HepG2 (cell line): ENCODE measurements around the gene IP6K3. TPM values are rescaled to one million over a fixed set of nuclear protein-coding genes. Genes with fewer than 3 reads are reported as not detected.

Experiments used
- FOSL2 ChIP-seq: sonication (generic); formaldehyde crosslinking; IDR thresholded peaks from 2 replicates; pipeline ENCODE4 v1.4.0; 2020; ENCODE audit warnings: missing genetic modification reagents
- NR3C1 ChIP-seq: sonication (generic); formaldehyde crosslinking; IDR thresholded peaks from 2 replicates; pipeline ENCODE4 v1.4.0; 2020; ENCODE audit warnings: missing genetic modification reagents
- PITX1 ChIP-seq: sonication (generic); formaldehyde crosslinking; IDR thresholded peaks from 2 replicates; pipeline ENCODE4 v1.5.1; 2020; ENCODE audit warnings: mild to moderate bottlenecking, missing genetic modification reagents
- SALL1 ChIP-seq: sonication (generic); formaldehyde crosslinking; IDR thresholded peaks from 2 replicates; pipeline ENCODE4 v1.8.0; 2022; ENCODE audit warnings: mild to moderate bottlenecking, missing genetic modification reagents
- SETDB1 ChIP-seq: sonication (generic); formaldehyde crosslinking; IDR thresholded peaks from 2 replicates; pipeline ENCODE4 v1.5.1; 2020; ENCODE audit warnings: missing genetic modification reagents, mild to moderate bottlenecking, borderline replicate concordance
- XRCC5 ChIP-seq: fragments of 200-400 bp; formaldehyde crosslinking; optimal IDR thresholded peaks from 2 replicates; pipeline ENCODE3; 2017; ENCODE audit warnings: mild to moderate bottlenecking, low read length
- ZNF337 ChIP-seq: sonication (generic); formaldehyde crosslinking; IDR thresholded peaks from 2 replicates; pipeline ENCODE4 v1.5.1; 2020; ENCODE audit warnings: missing genetic modification reagents, low read depth, mild to moderate bottlenecking, borderline replicate concordance
- ZNF558 ChIP-seq: sonication (generic); formaldehyde crosslinking; IDR thresholded peaks from 2 replicates; pipeline ENCODE4 v1.9.0; 2022; ENCODE audit warnings: mild to moderate bottlenecking, missing genetic modification reagents, borderline replicate concordance
- ZNF841 ChIP-seq: sonication (generic); formaldehyde crosslinking; IDR thresholded peaks from 2 replicates; pipeline ENCODE4 v1.8.1; 2023; ENCODE audit warnings: missing genetic modification reagents, borderline replicate concordance
- polyA plus RNA-seq, 8 experiments: library from polyadenylated mRNA; depleted of rRNA in 3 of 8; stranded (reverse) in 7 of 8; unstranded in 1 of 8; fragments of >200 nt; fragmentation: Illumina TruSeq in 4 of 8; extraction: Trizol in 4 of 8; gene quantifications; 2 replicates each; pipeline versions ENCODE4 v1.2.1 to v1.2.3, GENCODE V29; 2011 to 2016; ENCODE audit warnings: low read depth in 4 of 8, missing spikeins in 1 of 8, mixed read lengths in 1 of 8; ENCODE audit not compliant: insufficient read depth in 1 of 8
- total RNA-seq, 5 experiments: library from RNA; depleted of rRNA; stranded (reverse); fragments of >200 nt; fragmentation: Illumina TruSeq; extraction: Trizol; gene quantifications; 2 replicates each; pipeline ENCODE4 v1.2.3, GENCODE V29; 2016; ENCODE audit warnings: low read depth in 1 of 5
- TF ChIP-seq, protein P1 (sequence below): sonication (generic); formaldehyde crosslinking; IDR thresholded peaks from 2 replicates; pipeline ENCODE4 v1.4.0; 2020; ENCODE audit warnings: missing genetic modification reagents, mild to moderate bottlenecking, borderline replicate concordance
- TF ChIP-seq, protein P2 (sequence below): sonication (generic); formaldehyde crosslinking; IDR thresholded peaks from 2 replicates; pipeline ENCODE4 v1.8.0; 2022; ENCODE audit warnings: missing genetic modification reagents, low read depth, mild to moderate bottlenecking, borderline replicate concordance
- TF ChIP-seq, protein P3 (sequence below): sonication (generic); formaldehyde crosslinking; IDR thresholded peaks from 2 replicates; pipeline ENCODE4 v1.5.0; 2020; ENCODE audit warnings: mild to moderate bottlenecking, missing genetic modification reagents, borderline replicate concordance
- TF ChIP-seq, protein P4 (sequence below): sonication (generic); formaldehyde crosslinking; conservative IDR thresholded peaks from 2 replicates; pipeline ENCODE4 v1.8.0; 2022; ENCODE audit warnings: missing genetic modification reagents
- TF ChIP-seq, protein P5 (sequence below): sonication (generic); formaldehyde crosslinking; conservative IDR thresholded peaks from 2 replicates; pipeline ENCODE4 v1.4.0; 2020; ENCODE audit warnings: missing genetic modification reagents
- TF ChIP-seq, protein P6 (sequence below): sonication (generic); formaldehyde crosslinking; conservative IDR thresholded peaks from 2 replicates; pipeline ENCODE4 v1.4.0; 2020; ENCODE audit warnings: missing genetic modification reagents

Gene IP6K3
- total and polyA plus RNA-seq, 2 of the 13 experiments (the other 11 are each of a cell fraction or from before 2014, with no cell fraction given) = 0.11 to 0.18 TPM

DNA sequence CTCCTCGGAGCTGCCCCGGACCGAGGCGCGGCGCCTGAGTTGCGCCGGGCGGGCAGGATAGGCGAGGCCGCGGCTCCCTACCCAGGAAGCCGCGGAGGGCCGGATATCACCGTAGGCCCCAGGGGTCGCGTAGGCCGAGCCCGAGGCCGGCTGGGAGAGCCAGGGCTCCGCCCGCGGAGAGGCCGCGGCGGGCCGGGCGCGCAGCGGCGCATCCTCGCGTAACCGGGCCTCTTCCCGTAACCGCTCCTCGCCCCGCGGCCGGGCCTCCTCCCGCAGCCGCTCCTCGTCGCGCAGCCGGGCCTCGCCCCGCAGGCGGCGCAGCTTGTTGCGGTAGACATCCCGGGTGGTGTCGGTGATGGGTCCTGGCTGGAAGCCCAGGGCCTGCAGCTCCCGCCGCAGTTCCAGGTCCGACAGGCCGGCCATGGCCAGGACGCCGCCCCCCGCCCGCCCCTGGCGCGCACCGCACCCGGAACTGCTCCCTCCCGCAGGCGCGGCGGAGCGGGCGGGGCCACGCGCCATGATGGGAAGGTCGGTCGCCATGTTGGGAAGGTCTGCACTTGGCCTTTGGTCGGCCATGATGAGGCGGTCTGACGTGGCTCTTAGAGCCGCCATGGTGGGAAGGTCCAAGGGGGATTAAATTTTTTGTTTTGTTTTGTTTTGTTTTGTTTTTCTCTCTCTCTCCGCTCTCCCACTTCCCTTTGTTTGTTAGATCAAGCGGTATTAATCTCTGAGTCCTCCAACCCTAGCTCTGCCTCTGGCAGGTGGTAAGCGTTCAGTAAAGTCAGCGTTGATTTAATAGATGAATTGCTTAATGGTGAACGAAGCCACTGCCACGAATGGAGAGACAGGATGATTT, 42.2 kb upstream of the IP6K3 start, which contains the start of gene LEMD2 (continued):
- TF ChIP-seq, protein P1, sequence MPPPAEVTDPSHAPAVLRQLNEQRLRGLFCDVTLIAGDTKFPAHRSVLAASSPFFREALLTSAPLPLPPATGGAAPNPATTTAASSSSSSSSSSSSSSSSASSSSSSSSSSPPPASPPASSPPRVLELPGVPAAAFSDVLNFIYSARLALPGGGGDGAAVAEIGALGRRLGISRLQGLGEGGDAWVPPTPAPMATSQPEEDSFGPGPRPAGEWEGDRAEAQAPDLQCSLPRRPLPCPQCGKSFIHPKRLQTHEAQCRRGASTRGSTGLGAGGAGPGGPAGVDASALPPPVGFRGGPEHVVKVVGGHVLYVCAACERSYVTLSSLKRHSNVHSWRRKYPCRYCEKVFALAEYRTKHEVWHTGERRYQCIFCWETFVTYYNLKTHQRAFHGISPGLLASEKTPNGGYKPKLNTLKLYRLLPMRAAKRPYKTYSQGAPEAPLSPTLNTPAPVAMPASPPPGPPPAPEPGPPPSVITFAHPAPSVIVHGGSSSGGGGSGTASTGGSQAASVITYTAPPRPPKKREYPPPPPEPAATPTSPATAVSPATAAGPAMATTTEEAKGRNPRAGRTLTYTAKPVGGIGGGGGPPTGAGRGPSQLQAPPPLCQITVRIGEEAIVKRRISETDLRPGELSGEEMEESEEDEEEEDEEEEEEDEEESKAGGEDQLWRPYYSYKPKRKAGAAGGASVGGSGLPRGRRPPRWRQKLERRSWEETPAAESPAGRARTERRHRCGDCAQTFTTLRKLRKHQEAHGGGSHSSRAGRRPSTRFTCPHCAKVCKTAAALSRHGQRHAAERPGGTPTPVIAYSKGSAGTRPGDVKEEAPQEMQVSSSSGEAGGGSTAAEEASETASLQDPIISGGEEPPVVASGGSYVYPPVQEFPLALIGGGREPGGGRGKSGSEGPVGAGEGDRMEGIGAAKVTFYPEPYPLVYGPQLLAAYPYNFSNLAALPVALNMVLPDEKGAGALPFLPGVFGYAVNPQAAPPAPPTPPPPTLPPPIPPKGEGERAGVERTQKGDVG (CRISPR knock-in tag) = no peak
- TF ChIP-seq, protein P2, sequence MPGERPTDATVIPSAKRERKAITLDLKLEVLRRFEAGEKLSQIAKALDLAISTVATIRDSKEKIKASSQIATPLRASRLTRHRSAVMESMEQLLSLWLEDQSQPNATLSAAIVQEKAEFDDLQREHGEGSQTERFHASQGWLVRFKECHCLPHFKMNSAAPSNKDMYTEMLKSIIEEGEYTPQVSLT = no peak; the same call in 1 of the 2 replicates
- TF ChIP-seq NR3C1 (CRISPR knock-in tag) = no peak
- TF ChIP-seq, protein P3, sequence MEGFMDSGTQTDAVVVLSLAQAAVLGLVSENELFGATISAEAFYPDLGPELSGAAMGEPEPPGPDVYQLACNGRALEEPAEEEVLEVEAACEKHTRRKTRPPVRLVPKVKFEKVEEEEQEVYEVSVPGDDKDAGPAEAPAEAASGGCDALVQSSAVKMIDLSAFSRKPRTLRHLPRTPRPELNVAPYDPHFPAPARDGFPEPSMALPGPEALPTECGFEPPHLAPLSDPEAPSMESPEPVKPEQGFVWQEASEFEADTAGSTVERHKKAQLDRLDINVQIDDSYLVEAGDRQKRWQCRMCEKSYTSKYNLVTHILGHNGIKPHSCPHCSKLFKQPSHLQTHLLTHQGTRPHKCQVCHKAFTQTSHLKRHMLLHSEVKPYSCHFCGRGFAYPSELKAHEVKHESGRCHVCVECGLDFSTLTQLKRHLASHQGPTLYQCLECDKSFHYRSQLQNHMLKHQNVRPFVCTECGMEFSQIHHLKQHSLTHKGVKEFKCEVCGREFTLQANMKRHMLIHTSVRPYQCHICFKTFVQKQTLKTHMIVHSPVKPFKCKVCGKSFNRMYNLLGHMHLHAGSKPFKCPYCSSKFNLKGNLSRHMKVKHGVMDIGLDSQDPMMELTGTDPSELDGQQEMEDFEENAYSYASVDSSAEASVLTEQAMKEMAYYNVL (CRISPR knock-in tag) = peak; percentile 89
- TF ChIP-seq, protein P4, sequence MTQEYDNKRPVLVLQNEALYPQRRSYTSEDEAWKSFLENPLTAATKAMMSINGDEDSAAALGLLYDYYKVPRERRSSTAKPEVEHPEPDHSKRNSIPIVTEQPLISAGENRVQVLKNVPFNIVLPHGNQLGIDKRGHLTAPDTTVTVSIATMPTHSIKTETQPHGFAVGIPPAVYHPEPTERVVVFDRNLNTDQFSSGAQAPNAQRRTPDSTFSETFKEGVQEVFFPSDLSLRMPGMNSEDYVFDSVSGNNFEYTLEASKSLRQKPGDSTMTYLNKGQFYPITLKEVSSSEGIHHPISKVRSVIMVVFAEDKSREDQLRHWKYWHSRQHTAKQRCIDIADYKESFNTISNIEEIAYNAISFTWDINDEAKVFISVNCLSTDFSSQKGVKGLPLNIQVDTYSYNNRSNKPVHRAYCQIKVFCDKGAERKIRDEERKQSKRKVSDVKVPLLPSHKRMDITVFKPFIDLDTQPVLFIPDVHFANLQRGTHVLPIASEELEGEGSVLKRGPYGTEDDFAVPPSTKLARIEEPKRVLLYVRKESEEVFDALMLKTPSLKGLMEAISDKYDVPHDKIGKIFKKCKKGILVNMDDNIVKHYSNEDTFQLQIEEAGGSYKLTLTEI = no peak
- TF ChIP-seq, protein P5, sequence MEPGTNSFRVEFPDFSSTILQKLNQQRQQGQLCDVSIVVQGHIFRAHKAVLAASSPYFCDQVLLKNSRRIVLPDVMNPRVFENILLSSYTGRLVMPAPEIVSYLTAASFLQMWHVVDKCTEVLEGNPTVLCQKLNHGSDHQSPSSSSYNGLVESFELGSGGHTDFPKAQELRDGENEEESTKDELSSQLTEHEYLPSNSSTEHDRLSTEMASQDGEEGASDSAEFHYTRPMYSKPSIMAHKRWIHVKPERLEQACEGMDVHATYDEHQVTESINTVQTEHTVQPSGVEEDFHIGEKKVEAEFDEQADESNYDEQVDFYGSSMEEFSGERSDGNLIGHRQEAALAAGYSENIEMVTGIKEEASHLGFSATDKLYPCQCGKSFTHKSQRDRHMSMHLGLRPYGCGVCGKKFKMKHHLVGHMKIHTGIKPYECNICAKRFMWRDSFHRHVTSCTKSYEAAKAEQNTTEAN (CRISPR knock-in tag) = 0 out of 2 replicates have a peak, but pooled peaks have one; percentile 58
- peak; percentile 70 for TF ChIP-seq FOSL2 (CRISPR knock-in tag)
- TF ChIP-seq ZNF558 (CRISPR knock-in tag) = no peak; the same call in 1 of the 2 replicates
- TF ChIP-seq SALL1 = peak; percentile 92
- TF ChIP-seq SETDB1 (CRISPR knock-in tag) = no peak
- TF ChIP-seq, protein P6, sequence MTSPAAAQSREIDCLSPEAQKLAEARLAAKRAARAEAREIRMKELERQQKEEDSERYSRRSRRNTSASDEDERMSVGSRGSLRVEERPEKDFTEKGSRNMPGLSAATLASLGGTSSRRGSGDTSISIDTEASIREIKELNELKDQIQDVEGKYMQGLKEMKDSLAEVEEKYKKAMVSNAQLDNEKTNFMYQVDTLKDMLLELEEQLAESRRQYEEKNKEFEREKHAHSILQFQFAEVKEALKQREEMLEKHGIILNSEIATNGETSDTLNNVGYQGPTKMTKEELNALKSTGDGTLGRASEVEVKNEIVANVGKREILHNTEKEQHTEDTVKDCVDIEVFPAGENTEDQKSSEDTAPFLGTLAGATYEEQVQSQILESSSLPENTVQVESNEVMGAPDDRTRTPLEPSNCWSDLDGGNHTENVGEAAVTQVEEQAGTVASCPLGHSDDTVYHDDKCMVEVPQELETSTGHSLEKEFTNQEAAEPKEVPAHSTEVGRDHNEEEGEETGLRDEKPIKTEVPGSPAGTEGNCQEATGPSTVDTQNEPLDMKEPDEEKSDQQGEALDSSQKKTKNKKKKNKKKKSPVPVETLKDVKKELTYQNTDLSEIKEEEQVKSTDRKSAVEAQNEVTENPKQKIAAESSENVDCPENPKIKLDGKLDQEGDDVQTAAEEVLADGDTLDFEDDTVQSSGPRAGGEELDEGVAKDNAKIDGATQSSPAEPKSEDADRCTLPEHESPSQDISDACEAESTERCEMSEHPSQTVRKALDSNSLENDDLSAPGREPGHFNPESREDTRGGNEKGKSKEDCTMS (CRISPR knock-in tag) = no peak
- peak; percentile 37; the same call in 1 of the 2 replicates for TF ChIP-seq ZNF337 (CRISPR knock-in tag)
- TF ChIP-seq XRCC5 = peak; percentile 97
- TF ChIP-seq PITX1 (CRISPR knock-in tag) = peak; percentile 62; the same call in 1 of the 2 replicates
- peak; percentile 82; the same call in 1 of the 2 replicates for TF ChIP-seq ZNF841 (CRISPR knock-in tag)
